Measurements from ENCODE around the gene HOXD10.

HOXD10 gene

GRCh38 chr2:176072951-176073904, 43.4 kb upstream of the HOXD10 start:
- TF ChIP-seq, protein P1, sequence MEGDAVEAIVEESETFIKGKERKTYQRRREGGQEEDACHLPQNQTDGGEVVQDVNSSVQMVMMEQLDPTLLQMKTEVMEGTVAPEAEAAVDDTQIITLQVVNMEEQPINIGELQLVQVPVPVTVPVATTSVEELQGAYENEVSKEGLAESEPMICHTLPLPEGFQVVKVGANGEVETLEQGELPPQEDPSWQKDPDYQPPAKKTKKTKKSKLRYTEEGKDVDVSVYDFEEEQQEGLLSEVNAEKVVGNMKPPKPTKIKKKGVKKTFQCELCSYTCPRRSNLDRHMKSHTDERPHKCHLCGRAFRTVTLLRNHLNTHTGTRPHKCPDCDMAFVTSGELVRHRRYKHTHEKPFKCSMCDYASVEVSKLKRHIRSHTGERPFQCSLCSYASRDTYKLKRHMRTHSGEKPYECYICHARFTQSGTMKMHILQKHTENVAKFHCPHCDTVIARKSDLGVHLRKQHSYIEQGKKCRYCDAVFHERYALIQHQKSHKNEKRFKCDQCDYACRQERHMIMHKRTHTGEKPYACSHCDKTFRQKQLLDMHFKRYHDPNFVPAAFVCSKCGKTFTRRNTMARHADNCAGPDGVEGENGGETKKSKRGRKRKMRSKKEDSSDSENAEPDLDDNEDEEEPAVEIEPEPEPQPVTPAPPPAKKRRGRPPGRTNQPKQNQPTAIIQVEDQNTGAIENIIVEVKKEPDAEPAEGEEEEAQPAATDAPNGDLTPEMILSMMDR (IDR thresholded peaks at IDR 0.05; ENCODE audit: extremely low read depth, insufficient read depth, missing control alignments): no peak
- in situ Hi-C loops (cut with MboI; ENCODE audit: low pct_unique_long_range_greater_than_20kb, low sequenced_read_pairs, unreplicated experiment): no loop called here
- DNase-seq (ENCODE audit: low spot score): no peak

GRCh38 chr2:176074919-176075425, 41.6 kb upstream of the HOXD10 start:
- TF ChIP-seq, protein P1 (IDR thresholded peaks at IDR 0.05; ENCODE audit: extremely low read depth, insufficient read depth, missing control alignments): no peak
- in situ Hi-C loops (cut with MboI; ENCODE audit: low pct_unique_long_range_greater_than_20kb, low sequenced_read_pairs, unreplicated experiment): loop anchor here (25.0 kb wide), 2 partner anchors 388 to 1738 kb away; partner anchors contain the start of gene SP9
- DNase-seq (ENCODE audit: low spot score): no peak

GRCh38 chr2:176075481-176075880, 41.1 kb upstream of the HOXD10 start:
- TF ChIP-seq, protein P1 (IDR thresholded peaks at IDR 0.05; ENCODE audit: extremely low read depth, insufficient read depth, missing control alignments): no peak
- DNase-seq (ENCODE audit: low spot score): no peak
- in situ Hi-C loops (cut with MboI; ENCODE audit: low pct_unique_long_range_greater_than_20kb, low sequenced_read_pairs, unreplicated experiment): loop anchor here (25.0 kb wide), 2 partner anchors 388 to 1738 kb away; partner anchors contain the start of gene SP9

- DNase-seq (ENCODE audit: low spot score): no peak
- in situ Hi-C loops (cut with MboI; ENCODE audit: low pct_unique_long_range_greater_than_20kb, low sequenced_read_pairs, unreplicated experiment): loop anchor here (25.0 kb wide), 2 partner anchors 389 to 1739 kb away; partner anchors contain the start of gene SP9
- TF ChIP-seq, protein P1 (IDR thresholded peaks at IDR 0.05; ENCODE audit: extremely low read depth, insufficient read depth, missing control alignments): no peak
These were observed 40.5 kb upstream of the HOXD10 start for GRCh38 chr2:176076063-176076462.

GRCh38 chr2:176076796-176077195, 39.8 kb upstream of the HOXD10 start:
- in situ Hi-C loops (cut with MboI; ENCODE audit: low pct_unique_long_range_greater_than_20kb, low sequenced_read_pairs, unreplicated experiment): loop anchor here (25.0 kb wide), 2 partner anchors 389 to 1739 kb away; partner anchors contain the start of gene SP9
- TF ChIP-seq, protein P1 (IDR thresholded peaks at IDR 0.05; ENCODE audit: extremely low read depth, insufficient read depth, missing control alignments): no peak
- DNase-seq (ENCODE audit: low spot score): no peak

- TF ChIP-seq, protein P1 (IDR thresholded peaks at IDR 0.05; ENCODE audit: extremely low read depth, insufficient read depth, missing control alignments): no peak
- no peak for DNase-seq (ENCODE audit: low spot score)
- in situ Hi-C loops (cut with MboI; ENCODE audit: low pct_unique_long_range_greater_than_20kb, low sequenced_read_pairs, unreplicated experiment): loop anchor here (25.0 kb wide), 2 partner anchors 391 to 1741 kb away; partner anchors contain the start of gene SP9
These were observed 37.9 kb upstream of the HOXD10 start for GRCh38 chr2:176078541-176079284.

All from GM13977 (cell line).